CMK (cell line): ENCODE results near the gene FBXW10B.
"Not testable (repeated sequence)": the region's sequence is repeated elsewhere in the genome, so short reads cannot be mapped to it uniquely, and the experiment has no call there.

Experiments
- DNase-seq: peaks from one replicate; pipeline ENCODE4 v3.0.0-alpha.2; 2010; ENCODE audit warnings: low read depth

The FBXW10B gene

GRCh38 chr17:15619331-15620058 lies at the start of gene FBXW10B:
Gene FBXW10B, minus strand, starts transcription at chr17:15619704. Its CDS starts 192 bp downstream, at chr17:15619512.
- not testable (repeated sequence) for DNase-seq

- DNase-seq, result no peak
Observed at GRCh38 chr17:15663691-15664090, 44.2 kb upstream of the FBXW10B start.

- DNase-seq, result no peak
Observed at GRCh38 chr17:15663176-15663575, 43.7 kb upstream of the FBXW10B start.

- DNase-seq, result no peak
Observed at GRCh38 chr17:15662681-15663080, 43.2 kb upstream of the FBXW10B start.

- no peak for DNase-seq
Observed at GRCh38 chr17:15660077-15660476, 40.6 kb upstream of the FBXW10B start.

- DNase-seq, result no peak
Observed at GRCh38 chr17:15659663-15660062, 40.2 kb upstream of the FBXW10B start.

- DNase-seq, result no peak
Observed at GRCh38 chr17:15659236-15659635, 39.7 kb upstream of the FBXW10B start.

GRCh38 chr17:15658296-15658695 lies 38.8 kb upstream of the FBXW10B start:
- DNase-seq, result no peak

GRCh38 chr17:15657868-15658267 lies 38.4 kb upstream of the FBXW10B start:
- no peak for DNase-seq

- DNase-seq, result no peak
Observed at GRCh38 chr17:15654886-15655561, 35.5 kb upstream of the FBXW10B start.

- DNase-seq, result not testable (repeated sequence)
Observed at GRCh38 chr17:15654401-15654800, 34.9 kb upstream of the FBXW10B start.

- DNase-seq, result no peak
Observed at GRCh38 chr17:15652960-15653359, 33.5 kb upstream of the FBXW10B start.

GRCh38 chr17:15651583-15652110 lies 32.1 kb upstream of the FBXW10B start:
- DNase-seq, result peak; percentile 78

- DNase-seq, result no peak
Observed at GRCh38 chr17:15650741-15651582, 31.5 kb upstream of the FBXW10B start.

- DNase-seq, result no peak
Observed at GRCh38 chr17:15649861-15650421, 30.4 kb upstream of the FBXW10B start.

- no peak for DNase-seq
Observed at GRCh38 chr17:15648386-15648785, 28.9 kb upstream of the FBXW10B start.

- DNase-seq, result not testable (repeated sequence)
Observed at GRCh38 chr17:15645942-15646312, 26.4 kb upstream of the FBXW10B start.

- DNase-seq, result not testable (repeated sequence)
Observed at GRCh38 chr17:15645099-15645941, 25.8 kb upstream of the FBXW10B start.

- DNase-seq, result not testable (repeated sequence)
Observed at GRCh38 chr17:15642505-15643251, 23.2 kb upstream of the FBXW10B start.

GRCh38 chr17:15642014-15642413 lies 22.5 kb upstream of the FBXW10B start:
- DNase-seq, result not testable (repeated sequence)
